ENCODE results near the gene TTC24. TPM values are rescaled to one million over a fixed set of nuclear protein-coding genes. Genes with fewer than 3 reads are reported as not detected.

Gene TTC24
- total and polyA plus RNA-seq, 10 of the 15 experiments (the other 5 are each of a cell fraction or from before 2014, with no cell fraction given) = 0.05 to 6.4 (median 2.9) TPM; not detected in 1

DNA sequence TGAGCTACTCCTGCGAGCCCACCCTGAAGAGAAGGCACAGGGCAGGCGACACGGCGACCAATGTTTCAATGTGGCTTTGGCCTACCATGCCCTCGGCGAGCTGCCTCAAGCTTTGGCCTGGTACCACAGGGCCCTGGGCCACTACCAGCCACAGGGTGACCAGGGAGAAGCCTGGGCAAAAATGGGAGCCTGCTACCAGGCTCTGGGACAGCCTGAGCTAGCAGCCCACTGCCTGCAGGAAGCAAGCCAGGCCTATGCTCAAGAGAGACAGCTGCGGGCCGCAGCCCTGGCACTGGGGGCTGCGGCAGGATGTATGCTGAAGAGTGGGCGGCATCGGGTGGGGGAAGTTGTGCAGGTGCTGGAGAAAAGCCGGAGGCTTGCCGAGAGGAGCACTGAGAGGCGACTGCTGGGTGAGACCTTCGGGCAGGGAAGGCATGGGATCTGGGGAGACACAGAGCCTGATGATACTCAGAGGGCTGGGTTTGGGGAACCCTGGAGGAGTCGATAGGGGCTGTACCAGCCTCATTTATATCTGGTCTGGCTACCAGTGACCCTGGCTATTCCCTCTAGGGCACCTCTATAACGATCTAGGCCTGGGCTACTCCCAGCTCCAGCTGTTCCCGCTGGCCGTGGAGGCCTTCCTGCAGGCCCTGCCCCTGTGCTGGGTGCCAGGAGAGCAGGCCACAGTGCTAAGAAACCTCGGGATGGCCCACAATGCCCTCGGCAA is 2.3 kb downstream of the TTC24 start:
- ChIA-PET RAD21 (ENCODE audit: unreplicated experiment) (interaction anchor here (0.9 to 2.2 kb wide), 12 partner anchors 9 to 196 kb away, joined by 3 to 9 read pairs (median 4); partner anchors contain the start of genes HAPLN2, MEF2D and NAXE), CTCF (interaction anchor here (0.6 to 5.7 kb wide), 15 partner anchors 10 to 198 kb away, joined by 3 to 36 read pairs (median 4); partner anchors contain the start of genes IQGAP3 and NAXE), SMC1A (ENCODE audit: uncharacterized antibody, unreplicated experiment) (interaction anchor here (0.9 to 2.3 kb wide), 4 partner anchors 27 to 128 kb away, joined by 3 to 8 read pairs (median 8); partner anchors contain the start of gene MEF2D), POLR2A (interaction anchor here (1.0 kb wide), 1 partner anchor 84 kb away, joined by 4 read pairs; no protein-coding TSS in a partner anchor)
- WGBS (ENCODE audit: insufficient coverage, insufficient replicate concordance, low lambda C conversion rate, missing lambda C conversion rate) = 53% methylated on average over 21 of the region's 21 CpGs
- peaks cover 16% of the 10 kb centered on the region for H3K4me1 ChIP-seq (ENCODE audit: control insufficient read depth, insufficient read depth, low read length)
- no peak for ATAC-seq
- peak overlapping the region; percentile 21; the same call in 1 of the 2 replicates for H3K4me2 ChIP-seq (ENCODE audit: control insufficient read depth, insufficient read depth)
- H3K4me3 ChIP-seq = peak overlapping the region; percentile 43; the same call in 1 of the 2 replicates
- H4K20me1 ChIP-seq (ENCODE audit: control insufficient read depth, insufficient read depth) = no peaks in the 10 kb centered on the region
- intact Hi-C loops (cut with micrococcal nuclease; ENCODE audit: unreplicated experiment) = no loop called here
- H3K27ac ChIP-seq (ENCODE audit: control insufficient read depth, insufficient read depth) = peak overlapping the region; percentile 50; the same call in 1 of the 2 replicates
- no TSS peak for BruUV-seq (replicated peaks)
- H3K27me3 ChIP-seq (replicated peaks in 1 of 2; ENCODE audit: control insufficient read depth in 2 of 2, insufficient read depth in 2 of 2, low read length in 1 of 2) = no peaks in the 10 kb centered on the region; a peak in 1 of 4 replicates
- TF ChIP-seq NR2F1 (conservative IDR thresholded peaks at IDR 0.05) = no peak
- no peak for TF ChIP-seq ZBTB11 (CRISPR knock-in tag; IDR thresholded peaks at IDR 0.05)
- TF ChIP-seq TCF3 (IDR thresholded peaks at IDR 0.05; ENCODE audit: borderline replicate concordance, insufficient read depth, low read depth, low read length) = 0 out of 2 replicates have a peak, but pooled peaks have one; percentile 46
- no peak for TF ChIP-seq CHD2 (IDR thresholded peaks at IDR 0.05; ENCODE audit: borderline replicate concordance, low read depth, low read length)
- TF ChIP-seq POLR2A (IDR thresholded peaks at IDR 0.05; ENCODE audit: low read depth, low read length) = peak; percentile 48
- TF ChIP-seq TCF12 (IDR thresholded peaks at IDR 0.05; ENCODE audit: low read depth, low read length) = peak; percentile 63; the same call in 1 of the 2 replicates
- no peak for TF ChIP-seq CEBPZ (IDR thresholded peaks at IDR 0.05; ENCODE audit: low read depth, low read length)
- TF ChIP-seq NBN (IDR thresholded peaks at IDR 0.05) = no peak
- peak in 1 of 2 experiments; percentile 65; a peak in 1 of 3 replicates for TF ChIP-seq EGR1 (IDR thresholded peaks at IDR 0.05; ENCODE audit: borderline replicate concordance in 1 of 2, low read depth in 2 of 2, low read length in 2 of 2)
- no peak for TF ChIP-seq HDAC2 (IDR thresholded peaks at IDR 0.05)
- no peak for TF ChIP-seq CBX3 (IDR thresholded peaks at IDR 0.05; ENCODE audit: borderline replicate concordance, low read depth)
- no peak for TF ChIP-seq SMAD5 (IDR thresholded peaks at IDR 0.05; ENCODE audit: low read depth)
- TF ChIP-seq RUNX3 (IDR thresholded peaks at IDR 0.05; ENCODE audit: low read length) = peak; percentile 37
- no peak for TF ChIP-seq MYC (IDR thresholded peaks at IDR 0.05; ENCODE audit: insufficient read depth, insufficient read length, insufficient replicate concordance, low read length, severe bottlenecking)
- TF ChIP-seq SIN3A (IDR thresholded peaks at IDR 0.05; ENCODE audit: low read depth, low read length) = no peak
- no peak for TF ChIP-seq JUND (IDR thresholded peaks at IDR 0.05; ENCODE audit: low read depth, low read length)
- TF ChIP-seq SMARCA5 (IDR thresholded peaks at IDR 0.05) = no peak
- in situ Hi-C loops (cut with MboI) = no loop called here
- no peaks in the 10 kb centered on the region for H3K9me3 ChIP-seq (replicated peaks; ENCODE audit: control insufficient read depth, insufficient read depth, low read length)
- peak overlapping the region; percentile 83 for H2AFZ ChIP-seq (ENCODE audit: control insufficient read depth, low read depth, low read length)
- DNase-seq (ENCODE audit: low read depth, low spot score) = no peak
- peak overlapping the region; percentile 66 for H3K9ac ChIP-seq (ENCODE audit: control insufficient read depth, insufficient read depth, low read length)
- H3K79me2 ChIP-seq (ENCODE audit: control insufficient read depth, insufficient read depth, low read length) = no peaks in the 10 kb centered on the region
- no peaks in the 10 kb centered on the region for H3K36me3 ChIP-seq (ENCODE audit: control insufficient read depth in 2 of 2, insufficient read depth in 2 of 2, low read length in 1 of 2)
- FAIRE-seq = no peak

All from GM12878 (cell line).